HCT116 (cell line): Measurements from ENCODE around the gene MUC6. TPM values are rescaled to one million over a fixed set of nuclear protein-coding genes. Genes with fewer than 3 reads are reported as not detected.

Experiments used
- ATAC-seq: fragments of 200-7000 bp; cut with Tn5 transposase; 2 replicates; pipeline ENCODE4 v1.9.1; 2020; ENCODE audit warnings: mild to moderate bottlenecking, moderate library complexity
- BruUV-seq: library from RNA; stranded (reverse); fragments of 400-500 nt; replicated peaks from 2 replicates; lab custom pipeline; 2021; lab: Mats Ljungman, UMichigan
- CTCF ChIA-PET: fragments of 300-600 bp; sonication (Branson Sonifier 250); formaldehyde crosslinking; loops from one replicate; lab custom pipeline; 2021; ENCODE audit warnings: antibody characterized with exemption; lab: Charles Lee
- POLR2A ChIA-PET: fragments of 300-600, 350-600 bp; sonication (Branson Sonifier 250); formaldehyde crosslinking; loops from one replicate; lab custom pipeline; 2021; ENCODE audit warnings: antibody characterized with exemption; lab: Charles Lee
- RAD21 ChIA-PET, 2 experiments: fragments of 300-600 bp; sonication (Branson Sonifier 250); formaldehyde crosslinking; loops; one replicate each; lab custom pipeline; 2023; ENCODE audit warnings: low total read pairs in 2 of 2; ENCODE audit not compliant: uncharacterized antibody in 2 of 2, unreplicated experiment in 2 of 2, low non-redundant PET in 1 of 2; lab: Charles Lee
- DNase-seq: peaks from one replicate; pipeline ENCODE4 v3.0.0-alpha.2; 2010; ENCODE audit warnings: low read depth, low spot score
- H2AFZ ChIP-seq: fragments of 200-600 bp; shearing (Covaris generic), sonication (generic); 2 replicates; pipeline ENCODE4 v1.6.1; 2017; ENCODE audit warnings: low read depth, mixed run types, mixed read lengths, antibody characterized with exemption, low read length; ENCODE audit not compliant: poor library complexity, severe bottlenecking
- H3K27ac ChIP-seq: 2 replicates; pipeline ENCODE4 v1.5.1; 2012; ENCODE audit warnings: low read depth, low read length
- H3K27me3 ChIP-seq: fragments of 200-600 bp; sonication (generic); 2 replicates; pipeline ENCODE4 v1.6.1; 2016; ENCODE audit warnings: mixed run types, low read length, mixed read lengths; ENCODE audit not compliant: insufficient read depth
- H3K36me3 ChIP-seq, 2 experiments: fragments of 200-500 bp in 1 of 2; fragments of 200-600 bp in 1 of 2; sonication (Bioruptor generic) in 1 of 2; sonication (generic) in 1 of 2; 2 replicates each; pipeline versions ENCODE4 v1.5.1 to v1.6.1; 2014 to 2016; ENCODE audit warnings: low read length in 2 of 2, inconsistent platforms in 1 of 2, mixed read lengths in 1 of 2, mixed run types in 1 of 2; ENCODE audit not compliant: insufficient read depth in 2 of 2, control insufficient read depth in 1 of 2
- H3K4me1 ChIP-seq, 2 experiments: fragments of 200-600 bp in 1 of 2; sonication (generic) in 1 of 2; 2 replicates each; pipeline versions ENCODE4 v1.5.1 to v1.6.1; 2012 to 2017; ENCODE audit warnings: low read length in 2 of 2, inconsistent platforms in 1 of 2, mild to moderate bottlenecking in 1 of 2, mixed read lengths in 1 of 2, mixed run types in 1 of 2, moderate library complexity in 1 of 2; ENCODE audit not compliant: insufficient read depth in 2 of 2, control insufficient read depth in 1 of 2
- H3K4me2 ChIP-seq: fragments of 200-600 bp; sonication (generic); 2 replicates; pipeline ENCODE4 v1.6.1; 2017; ENCODE audit warnings: mixed run types, low read length, mixed read lengths
- H3K4me3 ChIP-seq, 2 experiments: fragments of 200-600 bp in 1 of 2; sonication (generic) in 1 of 2; replicated peaks in 1 of 2; 2 replicates each; pipeline ENCODE4 v1.5.1; 2011 to 2016; ENCODE audit warnings: low read length in 2 of 2, control low read depth in 1 of 2, low read depth in 1 of 2, mild to moderate bottlenecking in 1 of 2, mixed read lengths in 1 of 2, mixed run types in 1 of 2
- H3K79me2 ChIP-seq: fragments of 200-600 bp; sonication (generic); 2 replicates; pipeline ENCODE4 v1.6.1; 2017; ENCODE audit warnings: mild to moderate bottlenecking, mixed run types, low read length, moderate library complexity, mixed read lengths; ENCODE audit not compliant: insufficient read depth
- H3K9ac ChIP-seq: fragments of 200-600 bp; sonication (generic); 2 replicates; pipeline ENCODE4 v1.6.1; 2016; ENCODE audit warnings: low read length, mixed read lengths
- H3K9me2 ChIP-seq: fragments of 200-600 bp; sonication (generic), shearing (Covaris generic); 2 replicates; pipeline ENCODE4 v1.6.1; 2017; ENCODE audit warnings: mixed run types, mild to moderate bottlenecking, moderate library complexity; ENCODE audit not compliant: insufficient read depth
- H3K9me3 ChIP-seq, 2 experiments: fragments of 200-500 bp in 1 of 2; fragments of 200-600 bp in 1 of 2; sonication (Bioruptor generic) in 1 of 2; sonication (generic) in 1 of 2; 2 replicates each; pipeline ENCODE4 v1.6.1; 2014 to 2017; ENCODE audit warnings: low read length in 2 of 2, mixed read lengths in 2 of 2, inconsistent platforms in 1 of 2, low read depth in 1 of 2, mild to moderate bottlenecking in 1 of 2, mixed run types in 1 of 2, moderate library complexity in 1 of 2; ENCODE audit not compliant: control insufficient read depth in 1 of 2, insufficient read depth in 1 of 2
- H4K20me1 ChIP-seq: fragments of 200-600 bp; sonication (generic), shearing (Covaris generic); 2 replicates; pipeline ENCODE4 v1.6.1; 2017; ENCODE audit warnings: mixed run types, mild to moderate bottlenecking, moderate library complexity; ENCODE audit not compliant: insufficient read depth
- CBX3 ChIP-seq: IDR thresholded peaks from 2 replicates; pipeline ENCODE4 v1.6.1; 2012; ENCODE audit warnings: low read depth
- CEBPB ChIP-seq: IDR thresholded peaks from 2 replicates; pipeline ENCODE4 v1.6.1; 2012; ENCODE audit warnings: low read depth
- EGR1 ChIP-seq: IDR thresholded peaks from 2 replicates; pipeline ENCODE4 v1.6.1; 2012; ENCODE audit warnings: low read depth
- ELF1 ChIP-seq: IDR thresholded peaks from 2 replicates; pipeline ENCODE4 v1.6.1; 2012; ENCODE audit warnings: low read depth, borderline replicate concordance
- EZH2 ChIP-seq: fragments of 200-600 bp; sonication (generic); IDR thresholded peaks from 2 replicates; pipeline ENCODE4 v1.6.1; 2017; ENCODE audit warnings: antibody characterized with exemption, mixed run types
- FOSL1 ChIP-seq: IDR thresholded peaks from 2 replicates; pipeline ENCODE4 v1.6.1; 2012; ENCODE audit warnings: low read depth
- JUND ChIP-seq: IDR thresholded peaks from 2 replicates; pipeline ENCODE4 v1.6.1; 2012
- POLR2A ChIP-seq: IDR thresholded peaks from 2 replicates; pipeline ENCODE4 v1.7.0; 2011; ENCODE audit warnings: borderline replicate concordance; ENCODE audit not compliant: insufficient read depth, insufficient read length; ENCODE audit errors: extremely low read depth
- POLR2AphosphoS5 ChIP-seq: IDR thresholded peaks from 2 replicates; pipeline ENCODE4 v1.6.1; 2011; ENCODE audit warnings: mild to moderate bottlenecking, low read depth, low read length, moderate library complexity
- REST ChIP-seq: IDR thresholded peaks from 2 replicates; pipeline ENCODE4 v1.6.1; 2012; ENCODE audit warnings: low read depth
- SP1 ChIP-seq: IDR thresholded peaks from 2 replicates; pipeline ENCODE4 v1.6.1; 2012; ENCODE audit warnings: low read depth
- SRF ChIP-seq: IDR thresholded peaks from 2 replicates; pipeline ENCODE4 v1.6.1; 2012; ENCODE audit warnings: low read depth
- TCF7L2 ChIP-seq: IDR thresholded peaks from 2 replicates; pipeline ENCODE4 v1.7.0; 2011; ENCODE audit warnings: borderline replicate concordance, inconsistent platforms; ENCODE audit not compliant: insufficient read depth, insufficient read length; ENCODE audit errors: extremely low read depth
- ZBTB33 ChIP-seq: IDR thresholded peaks from 2 replicates; pipeline ENCODE4 v1.6.1; 2011; ENCODE audit warnings: mild to moderate bottlenecking, low read length, moderate library complexity; ENCODE audit not compliant: insufficient replicate concordance; ENCODE audit errors: extremely low read depth
- intact Hi-C: fragments of 100-400 bp; cut with micrococcal nuclease; formaldehyde crosslinking; loops from 2 replicates; pipeline ENCODE4 v1.10.0; 2022
- total RNA-seq: library from RNA; stranded (reverse); gene quantifications from one replicate; pipeline ENCODE4 v1.2.1, GENCODE V29; 2021; ENCODE audit not compliant: unreplicated experiment

The MUC6 gene
- total RNA-seq, 1 experiment from 2014 or later = 0.02 TPM

- ChIA-PET POLR2A (no interaction called here), CTCF (no interaction called here), RAD21 (no interaction called here)
- Histone ChIP-seq H3K4me1 (no peaks in the 10 kb centered on the region), H3K4me3 (no peak overlapping the region), H3K4me2 (no peak overlapping the region), H3K36me3 (no peaks in the 10 kb centered on the region), H4K20me1 (no peaks in the 10 kb centered on the region), H3K9me3 (no peaks in the 10 kb centered on the region), H3K27ac (no peak overlapping the region), H3K27me3 (no peaks in the 10 kb centered on the region), H3K9me2 (no peaks in the 10 kb centered on the region), H2AFZ (no peak overlapping the region), H3K9ac (no peak overlapping the region), H3K79me2 (no peaks in the 10 kb centered on the region)
- no TSS peak for BruUV-seq
- no peak for TF ChIP-seq TCF7L2
- no peak for TF ChIP-seq CBX3
- TF ChIP-seq ELF1 = no peak
- TF ChIP-seq ZBTB33 = no peak
- TF ChIP-seq REST = no peak
- no peak for TF ChIP-seq FOSL1
- TF ChIP-seq EGR1 = no peak
- TF ChIP-seq SP1 = no peak
- no peak for TF ChIP-seq POLR2A
- TF ChIP-seq SRF = no peak
- TF ChIP-seq POLR2AphosphoS5 = no peak
- TF ChIP-seq CEBPB = no peak
- no peak for TF ChIP-seq EZH2
- TF ChIP-seq JUND = no peak
- intact Hi-C loops = no loop called here
- DNase-seq (no peak), ATAC-seq (no peak)
Observed at GRCh38 chr11:1083621-1084551, 47.4 kb upstream of the MUC6 start.
